ENCODE measurements around the gene TMEM266. TPM values are rescaled to one million over a fixed set of nuclear protein-coding genes. Genes with fewer than 3 reads are reported as not detected.
A peak's percentile ranks its signal among the peaks of the same experiment; 100 is the strongest.
"Not testable (repeated sequence)": the region's sequence is repeated elsewhere in the genome, so short reads cannot be mapped to it uniquely, and the experiment has no call there.

TMEM266 gene
- total RNA-seq (2014; rRNA removed; shearing (Covaris generic)): 0.48 and 1.1 TPM in 2 replicates

GRCh38 chr15:76059320-76060117 is at the start of gene TMEM266:
TSS of gene TMEM266 (plus strand) at chr15:76059985. CDS start at chr15:76134264, 74,279 bp downstream.
- DNase-seq (ENCODE audit: low spot score): peak; percentile 8

GRCh38 chr15:76010613-76011012 is 49.2 kb upstream of the TMEM266 start:
- no peak for DNase-seq (ENCODE audit: low spot score)

GRCh38 chr15:76011627-76012551 is 47.9 kb upstream of the TMEM266 start, which contains the start of gene NRG4:
TSS of gene NRG4 (minus strand) at chr15:76012424. CDS start at chr15:76011230, 1,194 bp downstream.
- peak; percentile 4 for DNase-seq (ENCODE audit: low spot score)

GRCh38 chr15:76013470-76013869 is 46.3 kb upstream of the TMEM266 start:
- not testable (repeated sequence) for DNase-seq (ENCODE audit: low spot score)

- no peak for DNase-seq (ENCODE audit: low spot score)
Observed at GRCh38 chr15:76024021-76024768, 35.6 kb upstream of the TMEM266 start.

GRCh38 chr15:76032046-76032445 is 27.7 kb upstream of the TMEM266 start:
- no peak for DNase-seq (ENCODE audit: low spot score)

- no peak for DNase-seq (ENCODE audit: low spot score)
Observed at GRCh38 chr15:76033438-76033837, 26.3 kb upstream of the TMEM266 start.

- DNase-seq (ENCODE audit: low spot score): no peak
Observed at GRCh38 chr15:76034111-76034510, 25.7 kb upstream of the TMEM266 start.

- DNase-seq (ENCODE audit: low spot score): no peak
Observed at GRCh38 chr15:76035593-76035992, 24.2 kb upstream of the TMEM266 start.

GRCh38 chr15:76038512-76038911 is 21.3 kb upstream of the TMEM266 start:
- no peak for DNase-seq (ENCODE audit: low spot score)

GRCh38 chr15:76054201-76054600 is 5.6 kb upstream of the TMEM266 start:
- not testable (repeated sequence) for DNase-seq (ENCODE audit: low spot score)

- DNase-seq (ENCODE audit: low spot score): no peak
Observed at GRCh38 chr15:76056931-76057330, 2.9 kb upstream of the TMEM266 start.

- no peak for DNase-seq (ENCODE audit: low spot score)
Observed at GRCh38 chr15:76057332-76058000, 2.3 kb upstream of the TMEM266 start.

- DNase-seq (ENCODE audit: low spot score): peak; percentile 5
Observed at GRCh38 chr15:76058714-76059319, 968 bp upstream of the TMEM266 start.

- no peak for DNase-seq (ENCODE audit: low spot score)
Observed at GRCh38 chr15:76060118-76060989, 569 bp downstream of the TMEM266 start.

GRCh38 chr15:76061700-76062099 is 1.9 kb downstream of the TMEM266 start:
- no peak for DNase-seq (ENCODE audit: low spot score)

- no peak for DNase-seq (ENCODE audit: low spot score)
Observed at GRCh38 chr15:76062286-76062685, 2.5 kb downstream of the TMEM266 start.

GRCh38 chr15:76064375-76064774 is 4.6 kb downstream of the TMEM266 start:
- no peak for DNase-seq (ENCODE audit: low spot score)

GRCh38 chr15:76065245-76065644 is 5.5 kb downstream of the TMEM266 start:
- DNase-seq (ENCODE audit: low spot score): no peak

- no peak for DNase-seq (ENCODE audit: low spot score)
Observed at GRCh38 chr15:76065793-76066192, 6.0 kb downstream of the TMEM266 start.

Data from A172 (cell line).